HepG2 (cell line): ENCODE measurements around the gene G6PC3. TPM values are rescaled to one million over a fixed set of nuclear protein-coding genes. Genes with fewer than 3 reads are reported as not detected.
A peak's percentile ranks its signal among the peaks of the same experiment; 100 is the strongest.

Experiments
- ARID3A ChIP-seq: IDR thresholded peaks from 2 replicates; pipeline ENCODE4 v1.6.1; 2012; ENCODE audit warnings: low read depth, low read length, improper control_type of control experiment
- EED ChIP-seq: sonication (generic); formaldehyde crosslinking; IDR thresholded peaks from 2 replicates; pipeline ENCODE4 v1.5.0; 2020; ENCODE audit warnings: mild to moderate bottlenecking, missing genetic modification reagents
- HIC2 ChIP-seq: sonication (generic); formaldehyde crosslinking; IDR thresholded peaks from 2 replicates; pipeline ENCODE4 v1.9.0; 2022; ENCODE audit warnings: low read depth, missing genetic modification reagents
- HOMEZ ChIP-seq: IDR thresholded peaks from 2 replicates; pipeline ENCODE4 v1.6.1; 2016; ENCODE audit warnings: low read depth
- MAZ ChIP-seq, 2 experiments: sonication (generic) in 1 of 2; formaldehyde crosslinking in 1 of 2; IDR thresholded peaks; 2 replicates each; pipeline versions ENCODE4 v1.5.0 to v1.6.1; 2012 to 2020; ENCODE audit warnings: low read depth in 2 of 2, mild to moderate bottlenecking in 2 of 2, borderline replicate concordance in 1 of 2, improper control_type of control experiment in 1 of 2, low read length in 1 of 2, missing genetic modification reagents in 1 of 2, moderate library complexity in 1 of 2
- NFIB ChIP-seq: sonication (generic); formaldehyde crosslinking; IDR thresholded peaks from 2 replicates; pipeline ENCODE4 v1.9.0; 2021; ENCODE audit warnings: missing genetic modification reagents, mild to moderate bottlenecking, borderline replicate concordance
- NR1H2 ChIP-seq: sonication (generic); formaldehyde crosslinking; IDR thresholded peaks from 2 replicates; pipeline ENCODE4 v1.8.1; 2022; ENCODE audit warnings: low read depth, missing genetic modification reagents, borderline replicate concordance
- NRL ChIP-seq: sonication (generic); formaldehyde crosslinking; IDR thresholded peaks from 2 replicates; pipeline ENCODE4 v1.5.0; 2020; ENCODE audit warnings: missing genetic modification reagents, mild to moderate bottlenecking, moderate library complexity, borderline replicate concordance
- PBX3 ChIP-seq: sonication (generic); formaldehyde crosslinking; IDR thresholded peaks from 2 replicates; pipeline ENCODE4 v1.8.1; 2023; ENCODE audit warnings: missing genetic modification reagents, inconsistent platforms, borderline replicate concordance
- ZBTB3 ChIP-seq: sonication (generic); formaldehyde crosslinking; IDR thresholded peaks from 2 replicates; pipeline ENCODE4 v1.4.0; 2020; ENCODE audit warnings: low read depth, mild to moderate bottlenecking, moderate library complexity, missing genetic modification reagents, borderline replicate concordance
- ZBTB7A ChIP-seq: sonication (generic); formaldehyde crosslinking; IDR thresholded peaks from 2 replicates; pipeline ENCODE4 v1.8.0; 2022; ENCODE audit warnings: mild to moderate bottlenecking, missing genetic modification reagents
- ZEB1 ChIP-seq: IDR thresholded peaks from 2 replicates; pipeline ENCODE4 v1.6.1; 2012; ENCODE audit warnings: mild to moderate bottlenecking, low read depth, inconsistent platforms; ENCODE audit not compliant: insufficient replicate concordance
- ZFP36 ChIP-seq: fragments of 150-350 bp; IDR thresholded peaks from 2 replicates; pipeline ENCODE4 v1.6.1; 2018; ENCODE audit warnings: borderline replicate concordance, low read length, low read depth; ENCODE audit not compliant: partially characterized antibody
- ZFY ChIP-seq: sonication (generic); formaldehyde crosslinking; IDR thresholded peaks from 2 replicates; pipeline ENCODE4 v1.4.0; 2020; ENCODE audit warnings: missing genetic modification reagents
- ZGPAT ChIP-seq: IDR thresholded peaks from 2 replicates; pipeline ENCODE4 v1.6.1; 2016; ENCODE audit warnings: mild to moderate bottlenecking
- ZNF331 ChIP-seq: sonication (generic); formaldehyde crosslinking; IDR thresholded peaks from 2 replicates; pipeline ENCODE4 v1.4.0; 2020; ENCODE audit warnings: missing genetic modification reagents
- ZNF691 ChIP-seq: sonication (generic); formaldehyde crosslinking; IDR thresholded peaks from 2 replicates; pipeline ENCODE4 v1.4.0; 2020; ENCODE audit warnings: missing genetic modification reagents, low read depth, mild to moderate bottlenecking, borderline replicate concordance
- polyA plus RNA-seq, 8 experiments: library from polyadenylated mRNA; depleted of rRNA in 3 of 8; stranded (reverse) in 7 of 8; unstranded in 1 of 8; fragments of >200 nt; fragmentation: Illumina TruSeq in 4 of 8; extraction: Trizol in 4 of 8; gene quantifications; 2 replicates each; pipeline versions ENCODE4 v1.2.1 to v1.2.3, GENCODE V29; 2011 to 2016; ENCODE audit warnings: low read depth in 4 of 8, missing spikeins in 1 of 8, mixed read lengths in 1 of 8; ENCODE audit not compliant: insufficient read depth in 1 of 8
- total RNA-seq, 5 experiments: library from RNA; depleted of rRNA; stranded (reverse); fragments of >200 nt; fragmentation: Illumina TruSeq; extraction: Trizol; gene quantifications; 2 replicates each; pipeline ENCODE4 v1.2.3, GENCODE V29; 2016; ENCODE audit warnings: low read depth in 1 of 5

The G6PC3 gene
- total and polyA plus RNA-seq, 2 of the 13 experiments (the other 11 are each of a cell fraction or from before 2014, with no cell fraction given): 38.5 to 75.8 TPM

- TF ChIP-seq NRL (CRISPR knock-in tag) (peak; percentile 69), EED (CRISPR knock-in tag) (no peak), ZGPAT (no peak), ZFP36 (no peak), ZEB1 (no peak), HIC2 (CRISPR knock-in tag) (peak; percentile 78; the same call in 1 of the 2 replicates), MAZ (IDR thresholded peaks at IDR 0.05; ENCODE audit: borderline replicate concordance, low read depth, low read length) (peak; percentile 60; the same call in 1 of the 2 replicates), MAZ (CRISPR knock-in tag; IDR thresholded peaks at IDR 0.05; ENCODE audit: low read depth) (no peak), ZBTB3 (CRISPR knock-in tag) (no peak), NFIB (no peak), ZBTB7A (CRISPR knock-in tag) (peak; percentile 87), ZNF331 (peak; percentile 74; the same call in 1 of the 2 replicates), HOMEZ (CRISPR knock-in tag) (no peak), ZFY (CRISPR knock-in tag) (peak; percentile 31; the same call in 1 of the 2 replicates), ZNF691 (CRISPR knock-in tag) (0 out of 2 replicates have a peak, but pooled peaks have one; percentile 67), ARID3A (no peak), PBX3 (no peak), NR1H2 (CRISPR knock-in tag) (no peak)
These were observed 12.8 kb downstream of the G6PC3 start (continued) for GRCh38 chr17:44083250-44083849.
